Ovary (tissue), 9 donors: ENCODE results near the gene PBX1. TPM values are rescaled to one million over a fixed set of nuclear protein-coding genes. Genes with fewer than 3 reads are reported as not detected.

ENCODE experiments used
- DNase-seq, 5 donors: peaks; one replicate each; pipeline ENCODE4 v3.0.0-alpha.2; 2019 to 2020
- H3K27ac ChIP-seq, 2 donors: fragments of 200-600 bp; one replicate each; pipeline versions ENCODE4 v1.5.1 to v1.8.0; 2019 to 2022
- H3K27me3 ChIP-seq: fragments of 200-600 bp; one replicate; pipeline ENCODE4 v1.8.0; 2022
- H3K36me3 ChIP-seq: fragments of 200-600 bp; sonication (generic); one replicate; pipeline ENCODE4 v1.5.1; 2019
- H3K4me1 ChIP-seq: one replicate; pipeline ENCODE4 v1.8.1; 2013; ENCODE audit warnings: mild to moderate bottlenecking, moderate library complexity; ENCODE audit not compliant: insufficient read depth
- H3K4me3 ChIP-seq: fragments of 200-600 bp; sonication (generic); one replicate; pipeline ENCODE4 v1.5.1; 2017
- H3K9me3 ChIP-seq, 2 donors: fragments of 200-600 bp in 1 of 2; sonication (generic) in 1 of 2; one replicate each; pipeline versions ENCODE4 v1.5.1 to v1.8.1; 2013 to 2019; ENCODE audit warnings: mild to moderate bottlenecking in 1 of 2, moderate library complexity in 1 of 2
- CTCF ChIP-seq, 3 donors: fragments of 450-650 bp in 2 of 3; fragments of 200-600 bp in 1 of 3; IDR thresholded peaks; one replicate each; pipeline versions ENCODE4 v1.5.1 to v1.8.0; 2016 to 2022; ENCODE audit warnings: antibody characterized with exemption in 3 of 3, mild to moderate bottlenecking in 1 of 3
- EP300 ChIP-seq: sonication (generic); formaldehyde crosslinking; IDR thresholded peaks from one replicate; pipeline ENCODE4 v1.6.1; 2017; ENCODE audit warnings: antibody characterized with exemption
- POLR2A ChIP-seq: fragments of 450-650 bp; IDR thresholded peaks from one replicate; pipeline ENCODE4 v1.6.1; 2017; ENCODE audit warnings: antibody characterized with exemption, mild to moderate bottlenecking, moderate library complexity
- WGBS, 3 donors: extraction: QIAGEN DNeasy Blood & Tissue Kit in 1 of 3; methylation state at CpG; one replicate each; pipeline versions ENCODE4 v1.1.5 to v1.1.7; 2013 to 2017; 5-methylcytosine and 5-hydroxymethylcytosine counted together
- intact Hi-C, 4 donors: fragments of 100-400 bp; cut with DNase I; formaldehyde crosslinking; loops; one replicate each; pipeline versions ENCODE4 v1.11.0 to v1.15.1; 2022 to 2023
- polyA plus RNA-seq, 2 donors: library from polyadenylated mRNA; stranded (reverse); fragments of 200-250 nt in 1 of 2; fragments of 350-450 nt in 1 of 2; fragmentation: Illumina TruSeq in 1 of 2; extraction: RNeasy Lipid Tissue Mini Kit (QIAGEN cat#74804) in 1 of 2; gene quantifications; one replicate each; pipeline ENCODE4 v1.2.3, GENCODE V29; 2013 to 2014
- total RNA-seq, 7 donors: library from RNA; depleted of rRNA in 2 of 7; stranded (reverse); fragments of >200 nt in 2 of 7; fragmentation: NEBNext Ultra II Directional in 3 of 7; extraction: Animal tissue kit (Norgen Biotek cat#: 25700) in 3 of 7; gene quantifications; one replicate each; pipeline versions ENCODE4 v1.1.0 to v1.2.4, GENCODE V29; 2016 to 2023
- donor health status: DM: no; HTN: no; CAD: no; lungs with moderate emphysema.
- donor health status: DM: no; HTN: no; CAD: no.
- donor health status: Bipolar disorder and iron deficiency.
- donor health status: DM: yes; HTN: yes; CAD: no.
- donor health status: DM: no; HTN: no; CAD: no.
- donor health status: DM: yes; HTN: yes; CAD: no.

The PBX1 gene
- total and polyA plus RNA-seq, 9 donors: 43.7 to 220 (median 142) TPM

DNA sequence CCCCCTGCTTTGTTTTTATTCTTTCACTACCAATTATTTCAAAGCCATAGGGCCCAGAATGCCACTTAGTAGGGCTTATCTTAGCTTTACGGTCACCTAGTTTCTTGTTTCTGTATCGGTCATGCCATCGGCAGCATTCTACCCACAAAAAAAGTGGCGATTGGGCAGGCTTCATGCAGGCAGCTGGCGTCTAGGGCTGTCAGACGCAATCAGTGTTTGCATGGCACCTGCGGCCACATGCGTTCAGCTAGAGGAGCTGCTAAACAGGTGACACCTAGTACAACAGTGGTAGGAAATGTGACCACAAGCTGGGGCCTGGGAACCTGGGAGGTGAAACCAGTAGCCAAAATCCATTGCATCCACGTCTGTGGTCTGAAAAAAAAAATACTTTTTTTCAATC, 262.7 kb downstream of the PBX1 start:
- H3K36me3 ChIP-seq: no peaks in the 10 kb centered on the region
- WGBS, 3 donors: 95 to 99% (median 97%) methylated on average over 9 of the region's 9 CpGs
- no peaks in the 10 kb centered on the region for H3K27me3 ChIP-seq
- no peak for DNase-seq
- H3K27ac ChIP-seq: no peak overlapping the region
- H3K9me3 ChIP-seq: no peaks in the 10 kb centered on the region
- intact Hi-C loops: no loop called here
- peaks cover 13% of the 10 kb centered on the region for H3K4me1 ChIP-seq
- TF ChIP-seq CTCF (IDR thresholded peaks at IDR 0.05) (no peak), POLR2A (no peak), EP300 (no peak)
- H3K4me3 ChIP-seq: no peak overlapping the region

GRCh38 chr1:164823486-164824279, 264.7 kb downstream of the PBX1 start:
- peaks cover 13% of the 10 kb centered on the region for H3K4me1 ChIP-seq
- 20 to 23% (median 22%) methylated on average over 5 of the region's 5 CpGs for WGBS, 3 donors

DNA sequence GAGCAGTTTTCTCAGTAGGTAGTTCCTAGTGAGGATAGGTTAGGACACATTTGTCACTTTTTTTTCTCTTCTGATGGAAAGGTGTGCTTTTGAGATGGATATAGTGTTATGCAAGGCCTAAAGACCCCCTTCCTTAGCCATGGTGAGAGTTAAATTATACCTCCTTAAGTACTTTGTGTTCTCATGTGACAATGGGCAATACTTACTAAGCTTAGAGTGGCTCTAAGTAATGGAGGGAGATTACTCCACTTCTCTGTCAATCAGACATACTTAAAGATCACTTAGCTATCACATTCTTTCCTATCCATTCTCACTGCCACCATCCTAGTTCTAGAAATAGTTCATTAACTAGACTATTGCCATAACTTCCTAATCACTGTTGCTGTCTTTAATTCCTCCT, 265.6 kb downstream of the PBX1 start:
- H3K9me3 ChIP-seq: no peaks in the 10 kb centered on the region
- H3K27me3 ChIP-seq: no peaks in the 10 kb centered on the region
- peak overlapping the region in 1 of 2 donors; percentile 43 for H3K27ac ChIP-seq
- intact Hi-C loops: no loop called here
- peaks cover 13% of the 10 kb centered on the region for H3K4me1 ChIP-seq
- no peak overlapping the region for H3K4me3 ChIP-seq
- TF ChIP-seq EP300: no peak
- TF ChIP-seq CTCF (IDR thresholded peaks at IDR 0.05): no peak
- TF ChIP-seq POLR2A: no peak
- no peak for DNase-seq
- H3K36me3 ChIP-seq: no peaks in the 10 kb centered on the region

More at GRCh38 chr1:164823486-164824279, 264.7 kb downstream of the PBX1 start:
- Histone ChIP-seq H3K4me3 (no peak overlapping the region), H3K27me3 (no peaks in the 10 kb centered on the region), H3K36me3 (no peaks in the 10 kb centered on the region), H3K9me3 (no peaks in the 10 kb centered on the region), H3K27ac (peak overlapping the region in 1 of 2 donors; percentile 43)
- peak in 2 of 5 donors; percentile 21 to 34 for DNase-seq
- intact Hi-C loops: no loop called here
- TF ChIP-seq CTCF (IDR thresholded peaks at IDR 0.05) (no peak), POLR2A (no peak), EP300 (no peak)

- no peak overlapping the region for H3K4me3 ChIP-seq
- no peaks in the 10 kb centered on the region for H3K27me3 ChIP-seq
- no peaks in the 10 kb centered on the region for H3K36me3 ChIP-seq
- 68 to 80% (median 72%) methylated on average over 4 of the region's 4 CpGs for WGBS, 3 donors
- H3K9me3 ChIP-seq: no peaks in the 10 kb centered on the region
- intact Hi-C loops: no loop called here
- no peak for TF ChIP-seq POLR2A
- TF ChIP-seq EP300: no peak
- TF ChIP-seq CTCF (IDR thresholded peaks at IDR 0.05): no peak
- H3K27ac ChIP-seq: no peak overlapping the region
- DNase-seq: no peak
- H3K4me1 ChIP-seq: peaks cover 4% of the 10 kb centered on the region
These were observed 271.6 kb downstream of the PBX1 start for GRCh38 chr1:164830628-164831027.
